CD14-positive monocyte (primary cell): ENCODE data around the gene PIWIL1. TPM values are rescaled to one million over a fixed set of nuclear protein-coding genes. Genes with fewer than 3 reads are reported as not detected.

Experiments
- DNase-seq, 3 donors: peaks; one replicate each; pipeline ENCODE4 v3.0.0-alpha.2; 2011 to 2022
- H2AFZ ChIP-seq: 2 replicates; pipeline ENCODE4 v1.6.0; 2012; ENCODE audit warnings: mild to moderate bottlenecking, low read depth, low read length, inconsistent platforms; ENCODE audit not compliant: insufficient read depth, poor library complexity, severe bottlenecking
- H3K27ac ChIP-seq, 2 donors: 1 replicate in 1 of 2; 2 replicates in 1 of 2; pipeline ENCODE4 v1.5.1; 2012 to 2013; ENCODE audit warnings: low read length in 2 of 2, control low read depth in 1 of 2, inconsistent platforms in 1 of 2, low read depth in 1 of 2, mild to moderate bottlenecking in 1 of 2
- H3K27me3 ChIP-seq, 2 donors: one replicate each; pipeline versions ENCODE4 v1.6.0 to v1.6.1; 2011 to 2013; ENCODE audit warnings: low read length in 2 of 2; ENCODE audit not compliant: control insufficient read depth in 2 of 2, insufficient read depth in 2 of 2
- H3K36me3 ChIP-seq, 2 donors: replicated peaks in 1 of 2; 1 replicate in 1 of 2; 2 replicates in 1 of 2; pipeline versions ENCODE4 v1.5.1 to v1.6.1; 2012 to 2013; ENCODE audit warnings: low read length in 2 of 2, control low read depth in 1 of 2, inconsistent platforms in 1 of 2, mild to moderate bottlenecking in 1 of 2; ENCODE audit not compliant: insufficient read depth in 2 of 2, control insufficient read depth in 1 of 2
- H3K4me1 ChIP-seq, 2 donors: 1 replicate in 1 of 2; 2 replicates in 1 of 2; pipeline versions ENCODE4 v1.5.1 to v1.6.1; 2012 to 2013; ENCODE audit warnings: low read length in 2 of 2, control low read depth in 1 of 2, inconsistent platforms in 1 of 2, mild to moderate bottlenecking in 1 of 2, moderate library complexity in 1 of 2; ENCODE audit not compliant: insufficient read depth in 2 of 2, control insufficient read depth in 1 of 2
- H3K4me2 ChIP-seq: replicated peaks from 2 replicates; pipeline ENCODE3; 2012; ENCODE audit warnings: low read length, moderate library complexity, mild to moderate bottlenecking; ENCODE audit not compliant: poor library complexity, severe bottlenecking; ENCODE audit errors: extremely low read depth
- H3K4me3 ChIP-seq, 3 experiments: fragments of 200-600 bp in 1 of 3; sonication (generic) in 1 of 3; replicated peaks in 1 of 3; 1 replicate in 2 of 3; 2 replicates in 1 of 3; pipeline ENCODE4 v1.5.1; 2011 to 2013; ENCODE audit warnings: low read length in 3 of 3, mild to moderate bottlenecking in 3 of 3, control low read depth in 2 of 3, low read depth in 2 of 3, inconsistent platforms in 1 of 3, moderate library complexity in 1 of 3
- H3K79me2 ChIP-seq: 2 replicates; pipeline ENCODE4 v1.6.0; 2012; ENCODE audit warnings: mild to moderate bottlenecking, control low read depth, inconsistent platforms, low read length, moderate library complexity; ENCODE audit not compliant: insufficient read depth
- H3K9ac ChIP-seq: 2 replicates; pipeline ENCODE4 v1.6.0; 2017; ENCODE audit warnings: low read length, mild to moderate bottlenecking; ENCODE audit not compliant: insufficient read depth, poor library complexity, severe bottlenecking
- H3K9me3 ChIP-seq, 2 donors: replicated peaks in 1 of 2; 1 replicate in 1 of 2; 2 replicates in 1 of 2; pipeline versions ENCODE4 v1.5.1 to v1.6.1; 2012 to 2013; ENCODE audit warnings: low read length in 2 of 2, control low read depth in 1 of 2; ENCODE audit not compliant: control insufficient read depth in 1 of 2, insufficient read depth in 1 of 2
- H4K20me1 ChIP-seq: 2 replicates; pipeline ENCODE4 v1.6.0; 2012; ENCODE audit warnings: mild to moderate bottlenecking, low read length, control low read depth, moderate library complexity; ENCODE audit not compliant: insufficient read depth
- H3K27ac Mint-ChIP-seq, 7 donors: one replicate each; pipeline ENCODE4 v1.8.0; 2020; ENCODE audit warnings: mild to moderate bottlenecking in 7 of 7, mixed read lengths in 7 of 7, moderate library complexity in 6 of 7, inconsistent platforms in 2 of 7
- H3K27me3 Mint-ChIP-seq, 3 donors: one replicate each; pipeline ENCODE4 v1.8.0; 2021 to 2022; ENCODE audit warnings: low read depth in 3 of 3, mild to moderate bottlenecking in 3 of 3, mixed read lengths in 3 of 3, moderate library complexity in 3 of 3, inconsistent platforms in 1 of 3
- H3K36me3 Mint-ChIP-seq, 2 donors: one replicate each; pipeline ENCODE4 v1.8.0; 2020; ENCODE audit warnings: mixed read lengths in 2 of 2, inconsistent platforms in 1 of 2, mild to moderate bottlenecking in 1 of 2
- H3K4me1 Mint-ChIP-seq: one replicate; pipeline ENCODE4 v1.8.0; 2020; ENCODE audit warnings: mild to moderate bottlenecking, mixed read lengths
- H3K4me3 Mint-ChIP-seq, 2 donors: one replicate each; pipeline ENCODE4 v1.8.0; 2020; ENCODE audit warnings: mild to moderate bottlenecking in 2 of 2, mixed read lengths in 2 of 2, moderate library complexity in 1 of 2
- H3K9me3 Mint-ChIP-seq, 7 donors: one replicate each; pipeline ENCODE4 v1.8.0; 2020 to 2022; ENCODE audit warnings: mixed read lengths in 7 of 7, mild to moderate bottlenecking in 6 of 7, moderate library complexity in 6 of 7, inconsistent platforms in 2 of 7
- WGBS: methylation state at CpG from one replicate; pipeline ENCODE4 v1.1.5; 2013; ENCODE audit warnings: missing lambda C conversion rate; ENCODE audit not compliant: insufficient coverage; 5-methylcytosine and 5-hydroxymethylcytosine counted together
- intact Hi-C, 2 donors: fragments of 100-400 bp; cut with micrococcal nuclease; formaldehyde crosslinking; loops; one replicate each; pipeline versions ENCODE4 v1.15.0 to v1.15.1; 2023
- polyA plus RNA-seq, 3 donors: library from polyadenylated mRNA; depleted of rRNA in 1 of 3; unstranded in 2 of 3; stranded (reverse) in 1 of 3; fragments of 300-500 nt in 2 of 3; fragments of >200 nt in 1 of 3; fragmentation: Illumina TruSeq in 2 of 3; gene quantifications; 1 replicate in 2 of 3; 2 replicates in 1 of 3; pipeline ENCODE4 v1.2.3, GENCODE V29; 2012 to 2021
- TF ChIP-seq, protein P1 (sequence below): fragments of 200-600 bp; IDR thresholded peaks from one replicate; pipeline ENCODE4 v1.8.0; 2022; ENCODE audit warnings: antibody characterized with exemption, mild to moderate bottlenecking

PIWIL1 gene
- polyA plus RNA-seq, 3 donors: not detected

- Mint-ChIP-seq H3K27me3 (peaks cover 0 to 3% (median 3%) of the 10 kb centered on the region in 3 donors), H3K36me3 (no peaks in the 10 kb centered on the region), H3K27ac (no peak overlapping the region), H3K4me1 (no peaks in the 10 kb centered on the region), H3K9me3 (peaks cover 8 to 15% (median 12%) of the 10 kb centered on the region in 7 donors), H3K4me3 (no peak overlapping the region)
- intact Hi-C loops: no loop called here
- Histone ChIP-seq H4K20me1 (no peaks in the 10 kb centered on the region), H3K9ac (no peak overlapping the region), H2AFZ (no peak overlapping the region), H3K4me3 (no peak overlapping the region), H3K4me2 (no peak overlapping the region), H3K4me1 (no peaks in the 10 kb centered on the region), H3K27me3 (no peaks in the 10 kb centered on the region), H3K27ac (no peak overlapping the region), H3K9me3 (peaks cover 0 to 9% of the 10 kb centered on the region in 2 donors), H3K36me3 (no peaks in the 10 kb centered on the region), H3K79me2 (no peaks in the 10 kb centered on the region)
- WGBS: 87% methylated on average over 14 of the region's 14 CpGs
- TF ChIP-seq, protein P1, sequence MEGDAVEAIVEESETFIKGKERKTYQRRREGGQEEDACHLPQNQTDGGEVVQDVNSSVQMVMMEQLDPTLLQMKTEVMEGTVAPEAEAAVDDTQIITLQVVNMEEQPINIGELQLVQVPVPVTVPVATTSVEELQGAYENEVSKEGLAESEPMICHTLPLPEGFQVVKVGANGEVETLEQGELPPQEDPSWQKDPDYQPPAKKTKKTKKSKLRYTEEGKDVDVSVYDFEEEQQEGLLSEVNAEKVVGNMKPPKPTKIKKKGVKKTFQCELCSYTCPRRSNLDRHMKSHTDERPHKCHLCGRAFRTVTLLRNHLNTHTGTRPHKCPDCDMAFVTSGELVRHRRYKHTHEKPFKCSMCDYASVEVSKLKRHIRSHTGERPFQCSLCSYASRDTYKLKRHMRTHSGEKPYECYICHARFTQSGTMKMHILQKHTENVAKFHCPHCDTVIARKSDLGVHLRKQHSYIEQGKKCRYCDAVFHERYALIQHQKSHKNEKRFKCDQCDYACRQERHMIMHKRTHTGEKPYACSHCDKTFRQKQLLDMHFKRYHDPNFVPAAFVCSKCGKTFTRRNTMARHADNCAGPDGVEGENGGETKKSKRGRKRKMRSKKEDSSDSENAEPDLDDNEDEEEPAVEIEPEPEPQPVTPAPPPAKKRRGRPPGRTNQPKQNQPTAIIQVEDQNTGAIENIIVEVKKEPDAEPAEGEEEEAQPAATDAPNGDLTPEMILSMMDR: no peak
- no peak for DNase-seq
Measured at GRCh38 chr12:130301559-130301958, 36.1 kb upstream of the PIWIL1 start.

DNA sequence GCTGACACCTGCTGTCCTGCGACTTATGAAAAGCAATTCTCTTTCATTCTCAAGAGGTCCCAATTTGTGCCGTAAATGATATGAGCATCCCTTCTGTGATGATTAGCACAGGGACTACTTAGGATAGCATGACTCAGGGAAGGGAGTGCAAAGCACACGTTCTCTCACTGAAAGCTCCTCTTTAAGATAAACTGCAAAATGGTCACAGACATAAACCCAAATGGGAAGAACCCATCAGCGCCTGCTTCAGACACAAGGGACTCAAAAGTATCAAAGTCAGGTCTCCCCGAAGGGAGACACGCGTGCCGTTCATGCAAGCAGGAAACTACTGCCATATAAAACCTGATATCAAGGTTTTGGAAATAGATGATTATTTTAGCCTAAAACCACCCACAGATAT is 33.9 kb upstream of the PIWIL1 start:
- Histone ChIP-seq H3K79me2 (no peaks in the 10 kb centered on the region), H3K4me1 (no peaks in the 10 kb centered on the region), H3K36me3 (no peaks in the 10 kb centered on the region), H3K4me3 (no peak overlapping the region), H3K4me2 (no peak overlapping the region), H2AFZ (no peak overlapping the region), H3K27me3 (no peaks in the 10 kb centered on the region), H3K27ac (no peak overlapping the region), H4K20me1 (no peaks in the 10 kb centered on the region), H3K9ac (no peak overlapping the region), H3K9me3 (peaks cover 0 to 6% of the 10 kb centered on the region in 2 donors)
- H3K4me1 Mint-ChIP-seq: no peaks in the 10 kb centered on the region
- WGBS: 80% methylated on average over 1 of the region's 8 CpGs
- peak overlapping the region in 1 of 7 donors; percentile 3 for H3K27ac Mint-ChIP-seq
- intact Hi-C loops: no loop called here
- TF ChIP-seq, protein P1: no peak
- no peaks in the 10 kb centered on the region for H3K36me3 Mint-ChIP-seq
- DNase-seq: no peak
- H3K27me3 Mint-ChIP-seq: peaks cover 0 to 5% (median 2%) of the 10 kb centered on the region in 3 donors
- no peak overlapping the region for H3K4me3 Mint-ChIP-seq
- peaks cover 4 to 15% (median 9%) of the 10 kb centered on the region in 7 donors for H3K9me3 Mint-ChIP-seq
